ENCODE data around the gene STK39.

- TF ChIP-seq, protein P1, sequence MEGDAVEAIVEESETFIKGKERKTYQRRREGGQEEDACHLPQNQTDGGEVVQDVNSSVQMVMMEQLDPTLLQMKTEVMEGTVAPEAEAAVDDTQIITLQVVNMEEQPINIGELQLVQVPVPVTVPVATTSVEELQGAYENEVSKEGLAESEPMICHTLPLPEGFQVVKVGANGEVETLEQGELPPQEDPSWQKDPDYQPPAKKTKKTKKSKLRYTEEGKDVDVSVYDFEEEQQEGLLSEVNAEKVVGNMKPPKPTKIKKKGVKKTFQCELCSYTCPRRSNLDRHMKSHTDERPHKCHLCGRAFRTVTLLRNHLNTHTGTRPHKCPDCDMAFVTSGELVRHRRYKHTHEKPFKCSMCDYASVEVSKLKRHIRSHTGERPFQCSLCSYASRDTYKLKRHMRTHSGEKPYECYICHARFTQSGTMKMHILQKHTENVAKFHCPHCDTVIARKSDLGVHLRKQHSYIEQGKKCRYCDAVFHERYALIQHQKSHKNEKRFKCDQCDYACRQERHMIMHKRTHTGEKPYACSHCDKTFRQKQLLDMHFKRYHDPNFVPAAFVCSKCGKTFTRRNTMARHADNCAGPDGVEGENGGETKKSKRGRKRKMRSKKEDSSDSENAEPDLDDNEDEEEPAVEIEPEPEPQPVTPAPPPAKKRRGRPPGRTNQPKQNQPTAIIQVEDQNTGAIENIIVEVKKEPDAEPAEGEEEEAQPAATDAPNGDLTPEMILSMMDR (conservative IDR thresholded peaks at IDR 0.05 in 1 of 2, IDR thresholded peaks at IDR 0.05 in 1 of 2; ENCODE audit: low read depth in 1 of 2, low read length in 2 of 2), result no peak
- TF ChIP-seq EZH2 (IDR thresholded peaks at IDR 0.05; ENCODE audit: low read length, missing control alignments), result no peak
Observed at GRCh38 chr2:167980439-167980838, 267.0 kb downstream of the STK39 start.

Measured in fibroblast of lung (primary cell).